WTC11 (cell line): ENCODE data around the gene PHLDB1. TPM values are rescaled to one million over a fixed set of nuclear protein-coding genes. Genes with fewer than 3 reads are reported as not detected.
"Not testable (repeated sequence)": the region's sequence is repeated elsewhere in the genome, so short reads cannot be mapped to it uniquely, and the experiment has no call there.

Experiments
- ATAC-seq: fragments of 200-7000 bp; cut with Tn5 transposase; 2 replicates; pipeline ENCODE4 v1.10.0; 2021; ENCODE audit warnings: mild to moderate bottlenecking, moderate library complexity
- CTCF ChIA-PET: fragments of 300-600 bp; sonication (Branson Sonifier 250); formaldehyde crosslinking; loops from one replicate; lab custom pipeline; 2021; ENCODE audit warnings: antibody characterized with exemption; lab: Charles Lee
- POLR2A ChIA-PET: fragments of 350-600 bp; sonication (Branson Sonifier 250); formaldehyde crosslinking; loops from one replicate; lab custom pipeline; 2021; ENCODE audit warnings: antibody characterized with exemption; lab: Charles Lee
- DNase-seq: peaks from one replicate; pipeline ENCODE4 v3.0.0; 2021; ENCODE audit warnings: low spot score
- H3K27ac Mint-ChIP-seq: 2 replicates; pipeline ENCODE4 v1.8.0; 2021; ENCODE audit warnings: mixed read lengths
- H3K27me3 Mint-ChIP-seq: 2 replicates; pipeline ENCODE4 v1.8.0; 2021; ENCODE audit warnings: low read depth, mild to moderate bottlenecking, moderate library complexity, mixed read lengths
- H3K36me3 Mint-ChIP-seq: 2 replicates; pipeline ENCODE4 v1.8.0; 2021; ENCODE audit warnings: mixed read lengths
- H3K4me1 Mint-ChIP-seq: 2 replicates; pipeline ENCODE4 v1.8.0; 2022; ENCODE audit warnings: mixed read lengths
- H3K4me3 Mint-ChIP-seq: 2 replicates; pipeline ENCODE4 v1.8.0; 2021; ENCODE audit warnings: mild to moderate bottlenecking, moderate library complexity, mixed read lengths
- H3K9me3 Mint-ChIP-seq: 2 replicates; pipeline ENCODE4 v1.8.0; 2021; ENCODE audit warnings: mixed read lengths
- ARID4B ChIP-seq: sonication (generic); formaldehyde crosslinking; IDR thresholded peaks from 2 replicates; pipeline ENCODE4 v1.8.0; 2023; ENCODE audit warnings: missing genetic modification reagents, mild to moderate bottlenecking, borderline replicate concordance
- CTCF ChIP-seq: fragments of 200-600 bp; IDR thresholded peaks from 2 replicates; pipeline ENCODE4 v1.8.0; 2022; ENCODE audit warnings: antibody characterized with exemption
- ERG ChIP-seq: fragments of 250-450 bp; sonication (Bioruptor Pico); IDR thresholded peaks from 2 replicates; pipeline ENCODE4 v1.8.0; 2021; ENCODE audit warnings: mild to moderate bottlenecking
- FOXP1 ChIP-seq: sonication (generic); formaldehyde crosslinking; IDR thresholded peaks from 2 replicates; pipeline ENCODE4 v1.8.0; 2022; ENCODE audit warnings: missing genetic modification reagents, mild to moderate bottlenecking, moderate library complexity, borderline replicate concordance
- GRHL2 ChIP-seq: fragments of 250-450 bp; sonication (Bioruptor Pico); IDR thresholded peaks from 2 replicates; pipeline ENCODE4 v1.8.0; 2022; ENCODE audit warnings: mild to moderate bottlenecking, moderate library complexity; ENCODE audit not compliant: insufficient replicate concordance, severe bottlenecking
- GTF2I ChIP-seq: fragments of 250-450 bp; sonication (Bioruptor Pico); conservative IDR thresholded peaks from 2 replicates; pipeline ENCODE4 v1.4.0; 2021; ENCODE audit warnings: mild to moderate bottlenecking
- HMGA2 ChIP-seq: fragments of 250-450 bp; sonication (Bioruptor Pico); IDR thresholded peaks from 2 replicates; pipeline ENCODE4 v1.4.0; 2021; ENCODE audit warnings: mild to moderate bottlenecking, moderate library complexity
- JUN ChIP-seq: sonication (generic); formaldehyde crosslinking; IDR thresholded peaks from 2 replicates; pipeline ENCODE4 v1.8.0; 2023; ENCODE audit warnings: mild to moderate bottlenecking, missing genetic modification reagents
- MXD4 ChIP-seq: fragments of 250-450 bp; sonication (Bioruptor Pico); IDR thresholded peaks from 2 replicates; pipeline ENCODE4 v1.8.0; 2021; ENCODE audit warnings: mild to moderate bottlenecking, moderate library complexity, borderline replicate concordance
- MYBL2 ChIP-seq: sonication (generic); formaldehyde crosslinking; IDR thresholded peaks from 2 replicates; pipeline ENCODE4 v1.8.1; 2023; ENCODE audit warnings: mild to moderate bottlenecking, moderate library complexity, missing genetic modification reagents
- OVOL2 ChIP-seq: fragments of 250-450 bp; sonication (Bioruptor Pico); IDR thresholded peaks from 2 replicates; pipeline ENCODE4 v1.9.0; 2021; ENCODE audit warnings: mild to moderate bottlenecking, borderline replicate concordance
- SMAD3 ChIP-seq: sonication (generic); formaldehyde crosslinking; IDR thresholded peaks from 2 replicates; pipeline ENCODE4 v1.8.0; 2022; ENCODE audit warnings: missing genetic modification reagents, mild to moderate bottlenecking, borderline replicate concordance
- TEAD4 ChIP-seq: sonication (generic); formaldehyde crosslinking; IDR thresholded peaks from 2 replicates; pipeline ENCODE4 v1.8.0; 2022; ENCODE audit warnings: mild to moderate bottlenecking, missing genetic modification reagents
- ZNF263 ChIP-seq: sonication (generic); formaldehyde crosslinking; IDR thresholded peaks from 2 replicates; pipeline ENCODE4 v1.8.1; 2022; ENCODE audit warnings: low read depth, mild to moderate bottlenecking, moderate library complexity, missing genetic modification reagents
- total RNA-seq: library from RNA; stranded (reverse); gene quantifications from 3 replicates; pipeline ENCODE4 v1.2.3, GENCODE V29; 2021
- TF ChIP-seq, protein P1 (sequence below): sonication (generic); formaldehyde crosslinking; conservative IDR thresholded peaks from 2 replicates; pipeline ENCODE4 v1.8.1; 2022; ENCODE audit warnings: mild to moderate bottlenecking, missing genetic modification reagents

The PHLDB1 gene
- total RNA-seq, 1 experiment from 2014 or later = 83.1 TPM

GRCh38 chr11:118594984-118595383, 12.4 kb upstream of the PHLDB1 start:
- ATAC-seq = peak; percentile 53
- ChIA-PET CTCF (interaction anchor here (0.6 to 3.4 kb wide), 19 partner anchors 15 to 546 kb away, joined by 3 to 110 read pairs (median 4); partner anchors contain the start of genes PHLDB1 and TREH), POLR2A (interaction anchor here (1.0 kb wide), 1 partner anchor 40 kb away, joined by 4 read pairs; no protein-coding TSS in a partner anchor)
- H3K27me3 Mint-ChIP-seq, H3K4me3 Mint-ChIP-seq, H3K4me1 Mint-ChIP-seq, DNase-seq, H3K27ac Mint-ChIP-seq, H3K9me3 Mint-ChIP-seq: not testable (repeated sequence)
- 0 out of 2 replicates have a peak, but pooled peaks have one; percentile 21 for TF ChIP-seq CTCF
- H3K36me3 Mint-ChIP-seq = peaks cover 71% of the 10 kb centered on the region

- TF ChIP-seq FOXP1 (CRISPR knock-in tag) (no peak), TEAD4 (no peak), OVOL2 (CRISPR knock-in tag) (no peak), MYBL2 (CRISPR knock-in tag) (no peak), JUN (CRISPR knock-in tag) (no peak), SMAD3 (CRISPR knock-in tag) (no peak), ZNF263 (CRISPR knock-in tag) (no peak), GTF2I (CRISPR knock-in tag) (no peak), ARID4B (no peak), HMGA2 (CRISPR knock-in tag) (no peak), ERG (CRISPR knock-in tag) (no peak), GRHL2 (CRISPR knock-in tag) (no peak), MXD4 (CRISPR knock-in tag) (no peak)
- TF ChIP-seq, protein P1, sequence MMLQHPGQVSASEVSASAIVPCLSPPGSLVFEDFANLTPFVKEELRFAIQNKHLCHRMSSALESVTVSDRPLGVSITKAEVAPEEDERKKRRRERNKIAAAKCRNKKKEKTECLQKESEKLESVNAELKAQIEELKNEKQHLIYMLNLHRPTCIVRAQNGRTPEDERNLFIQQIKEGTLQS (CRISPR knock-in tag) = no peak
- H3K36me3 Mint-ChIP-seq = peaks cover 67% of the 10 kb centered on the region
- H3K27me3 Mint-ChIP-seq = no peaks in the 10 kb centered on the region; the same call in 1 of the 2 replicates
- no peak for DNase-seq
- no peak overlapping the region for H3K27ac Mint-ChIP-seq
- ATAC-seq = no peak
- ChIA-PET POLR2A (no interaction called here), CTCF (interaction anchor here (3.0 to 3.4 kb wide), 2 partner anchors 13 to 39 kb away, joined by 39 to 110 read pairs; partner anchors contain the start of gene PHLDB1)
- no peaks in the 10 kb centered on the region for H3K9me3 Mint-ChIP-seq
- H3K4me1 Mint-ChIP-seq = no peaks in the 10 kb centered on the region
- H3K4me3 Mint-ChIP-seq = no peak overlapping the region
Observed at GRCh38 chr11:118596224-118597146, 10.9 kb upstream of the PHLDB1 start.
